WI38 (cell line): ENCODE data around the gene AMPD2.
"Not testable (repeated sequence)": the region's sequence is repeated elsewhere in the genome, so short reads cannot be mapped to it uniquely, and the experiment has no call there.

ENCODE experiments used
- H3K4me3 ChIP-seq: 2 replicates; pipeline ENCODE4 v1.5.1; 2011; ENCODE audit warnings: low read depth, mild to moderate bottlenecking, control low read depth, low read length
- CTCF ChIP-seq: IDR thresholded peaks from 2 replicates; pipeline ENCODE4 v1.5.1; 2012; ENCODE audit warnings: low read depth, mild to moderate bottlenecking, control low read depth, low read length

AMPD2 gene

GRCh38 chr1:109677459-109677858, 57.8 kb downstream of the AMPD2 start:
- no peak overlapping the region for H3K4me3 ChIP-seq
- no peak for TF ChIP-seq CTCF

- not testable (repeated sequence) for H3K4me3 ChIP-seq
Observed at GRCh38 chr1:109678637-109679036, 59.0 kb downstream of the AMPD2 start.
